Measurements from ENCODE around the gene SFXN5.

SFXN5 gene

GRCh38 chr2:72954376-72955227 lies 116.9 kb downstream of the SFXN5 start:
- Histone ChIP-seq H2AFZ (ENCODE audit: low read depth) (no peak overlapping the region), H3K36me3 (ENCODE audit: insufficient read depth) (no peaks in the 10 kb centered on the region), H3K4me3 (IDR thresholded peaks at IDR 0.05; ENCODE audit: insufficient read depth, low read depth, low read length) (no peak overlapping the region), H4K20me1 (ENCODE audit: insufficient read depth) (no peaks in the 10 kb centered on the region), H3K27me3 (ENCODE audit: insufficient read depth, low read depth) (no peaks in the 10 kb centered on the region), H3K9ac (no peak overlapping the region), H3K79me2 (ENCODE audit: insufficient read depth, low read depth) (no peaks in the 10 kb centered on the region), H3K4me1 (ENCODE audit: low read depth, poor library complexity, severe bottlenecking) (no peaks in the 10 kb centered on the region), H3K27ac (no peak overlapping the region), H3K4me2 (no peak overlapping the region)
- TF ChIP-seq CTCF (conservative IDR thresholded peaks at IDR 0.05; ENCODE audit: low read depth, low read length): no peak

GRCh38 chr2:72953976-72954375 lies 117.5 kb downstream of the SFXN5 start:
- Histone ChIP-seq H3K4me1 (ENCODE audit: low read depth, poor library complexity, severe bottlenecking) (no peaks in the 10 kb centered on the region), H3K36me3 (ENCODE audit: insufficient read depth) (no peaks in the 10 kb centered on the region), H3K79me2 (ENCODE audit: insufficient read depth, low read depth) (no peaks in the 10 kb centered on the region), H3K27me3 (ENCODE audit: insufficient read depth, low read depth) (no peaks in the 10 kb centered on the region), H3K4me3 (IDR thresholded peaks at IDR 0.05; ENCODE audit: insufficient read depth, low read depth, low read length) (no peak overlapping the region), H3K9ac (no peak overlapping the region), H2AFZ (ENCODE audit: low read depth) (no peak overlapping the region), H3K4me2 (no peak overlapping the region), H3K27ac (no peak overlapping the region), H4K20me1 (ENCODE audit: insufficient read depth) (no peaks in the 10 kb centered on the region)
- no peak for TF ChIP-seq CTCF (conservative IDR thresholded peaks at IDR 0.05; ENCODE audit: low read depth, low read length)

GRCh38 chr2:72953528-72953927 lies 118.0 kb downstream of the SFXN5 start:
- Histone ChIP-seq H4K20me1 (ENCODE audit: insufficient read depth) (no peaks in the 10 kb centered on the region), H3K27me3 (ENCODE audit: insufficient read depth, low read depth) (no peaks in the 10 kb centered on the region), H3K4me1 (ENCODE audit: low read depth, poor library complexity, severe bottlenecking) (no peaks in the 10 kb centered on the region), H3K9ac (no peak overlapping the region), H3K79me2 (ENCODE audit: insufficient read depth, low read depth) (no peaks in the 10 kb centered on the region), H3K27ac (no peak overlapping the region), H3K36me3 (ENCODE audit: insufficient read depth) (no peaks in the 10 kb centered on the region), H2AFZ (ENCODE audit: low read depth) (no peak overlapping the region), H3K4me2 (no peak overlapping the region), H3K4me3 (IDR thresholded peaks at IDR 0.05; ENCODE audit: insufficient read depth, low read depth, low read length) (no peak overlapping the region)
- TF ChIP-seq CTCF (conservative IDR thresholded peaks at IDR 0.05; ENCODE audit: low read depth, low read length): no peak

GRCh38 chr2:72952961-72953360 lies 118.6 kb downstream of the SFXN5 start:
- H3K4me3 ChIP-seq (IDR thresholded peaks at IDR 0.05; ENCODE audit: insufficient read depth, low read depth, low read length): no peak overlapping the region
- H3K4me1 ChIP-seq (ENCODE audit: low read depth, poor library complexity, severe bottlenecking): no peaks in the 10 kb centered on the region
- no peak overlapping the region for H3K4me2 ChIP-seq
- TF ChIP-seq CTCF (conservative IDR thresholded peaks at IDR 0.05; ENCODE audit: low read depth, low read length): no peak
- H3K79me2 ChIP-seq (ENCODE audit: insufficient read depth, low read depth): no peaks in the 10 kb centered on the region
- no peak overlapping the region for H3K9ac ChIP-seq
- no peaks in the 10 kb centered on the region for H3K36me3 ChIP-seq (ENCODE audit: insufficient read depth)
- no peaks in the 10 kb centered on the region for H4K20me1 ChIP-seq (ENCODE audit: insufficient read depth)
- H2AFZ ChIP-seq (ENCODE audit: low read depth): no peak overlapping the region
- no peaks in the 10 kb centered on the region for H3K27me3 ChIP-seq (ENCODE audit: insufficient read depth, low read depth)
- no peak overlapping the region for H3K27ac ChIP-seq

Data from KMS-11 (cell line).